GOT3 (cell line): ENCODE data around the gene BCAR1.

Experiments
- DNase-seq: peaks from one replicate; lab custom pipeline; 2025; ENCODE audit warnings: mixed read lengths; lab: John Stamatoyannopoulos, UW

Gene BCAR1

GRCh38 chr16:75203667-75204409 lies 47.6 kb downstream of the BCAR1 start:
- DNase-seq, result no peak

- no peak for DNase-seq
These were observed 48.3 kb downstream of the BCAR1 start for GRCh38 chr16:75203096-75203495.

- DNase-seq, result no peak
These were observed 49.3 kb downstream of the BCAR1 start for GRCh38 chr16:75202069-75202590.

- DNase-seq, result no peak
These were observed 53.3 kb downstream of the BCAR1 start for GRCh38 chr16:75198135-75198600.

GRCh38 chr16:75197522-75198134 lies 53.8 kb downstream of the BCAR1 start:
- no peak for DNase-seq

GRCh38 chr16:75196836-75197235 lies 54.6 kb downstream of the BCAR1 start:
- DNase-seq, result no peak

GRCh38 chr16:75195811-75196790 lies 55.3 kb downstream of the BCAR1 start:
- DNase-seq, result no peak

GRCh38 chr16:75193730-75194444 lies 57.5 kb downstream of the BCAR1 start:
- no peak for DNase-seq

- DNase-seq, result no peak
These were observed 58.2 kb downstream of the BCAR1 start for GRCh38 chr16:75193265-75193650.

GRCh38 chr16:75192606-75193264 lies 58.7 kb downstream of the BCAR1 start:
- DNase-seq, result no peak

- DNase-seq, result no peak
These were observed 61.7 kb downstream of the BCAR1 start for GRCh38 chr16:75189638-75190245.

GRCh38 chr16:75188832-75189477 lies 62.5 kb downstream of the BCAR1 start:
- no peak for DNase-seq

- DNase-seq, result no peak
These were observed 69.8 kb downstream of the BCAR1 start for GRCh38 chr16:75181630-75182029.

- no peak for DNase-seq
These were observed 72.2 kb downstream of the BCAR1 start for GRCh38 chr16:75179208-75179607.
